ENCODE data around the gene ZBTB18. TPM values are rescaled to one million over a fixed set of nuclear protein-coding genes. Genes with fewer than 3 reads are reported as not detected.

The ZBTB18 gene
- total RNA-seq, 2 experiments from 2014 or later: 9.9 to 18.9 TPM

- no peak for TF ChIP-seq EZH2phosphoT487 (IDR thresholded peaks at IDR 0.05; ENCODE audit: borderline replicate concordance, low read depth, low read length)
- TF ChIP-seq CTCF (conservative IDR thresholded peaks at IDR 0.05; ENCODE audit: low read length): no peak
- H3K4me2 ChIP-seq (ENCODE audit: low read length): no peak overlapping the region
- no peak for DNase-seq (ENCODE audit: low spot score)
- H3K79me2 ChIP-seq (ENCODE audit: insufficient read depth, low read depth, low read length): no peaks in the 10 kb centered on the region
- H3K27ac ChIP-seq (ENCODE audit: low read depth, low read length, poor library complexity, severe bottlenecking): no peak overlapping the region
- intact Hi-C loops (cut with micrococcal nuclease; ENCODE audit: unreplicated experiment): no loop called here
- H3K36me3 ChIP-seq (ENCODE audit: insufficient read depth, low read length): no peaks in the 10 kb centered on the region
- H3K9me3 ChIP-seq (ENCODE audit: low read length): no peaks in the 10 kb centered on the region
- H3K9me2 ChIP-seq (ENCODE audit: insufficient read depth, low read length): no peaks in the 10 kb centered on the region
- no TSS peak for BruUV-seq (replicated peaks)
- H3K4me1 ChIP-seq (ENCODE audit: insufficient read depth, low read length, poor library complexity, severe bottlenecking): no peaks in the 10 kb centered on the region
- no peak overlapping the region for H3K4me3 ChIP-seq (ENCODE audit: low read depth, low read length, poor library complexity, severe bottlenecking)
- no peaks in the 10 kb centered on the region for H4K20me1 ChIP-seq (ENCODE audit: insufficient read depth, low read length)
- ChIA-PET CTCF (ENCODE audit: unreplicated experiment) (no interaction called here), POLR2A (no interaction called here)
- no peak overlapping the region for H2AFZ ChIP-seq (ENCODE audit: low read length)
Measured at GRCh38 chr1:244006381-244006901, 44.6 kb upstream of the ZBTB18 start.

DNA sequence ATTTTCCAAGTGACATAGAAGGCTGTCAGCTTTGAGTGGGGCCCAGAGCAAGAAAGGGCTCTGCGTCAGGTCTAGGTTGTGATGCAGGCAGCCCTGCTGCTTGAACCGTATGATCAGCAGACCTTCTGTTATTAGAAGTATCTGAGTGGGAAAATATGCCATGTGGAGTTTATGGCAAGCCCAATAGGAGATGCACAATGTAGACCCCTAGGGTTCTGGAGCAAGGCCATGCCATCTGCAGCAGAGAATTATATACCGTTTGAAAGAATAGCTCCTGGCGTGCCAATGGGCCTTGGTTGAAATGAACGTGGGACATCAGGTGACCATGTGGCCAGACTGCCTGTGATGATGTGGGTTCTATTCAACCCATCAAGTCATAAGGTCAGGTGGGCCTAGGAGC, 44.1 kb upstream of the ZBTB18 start:
- H3K4me2 ChIP-seq (ENCODE audit: low read length): no peak overlapping the region
- no peaks in the 10 kb centered on the region for H3K9me3 ChIP-seq (ENCODE audit: low read length)
- TF ChIP-seq CTCF (conservative IDR thresholded peaks at IDR 0.05; ENCODE audit: low read length) (no peak), EZH2phosphoT487 (IDR thresholded peaks at IDR 0.05; ENCODE audit: borderline replicate concordance, low read depth, low read length) (no peak)
- no peaks in the 10 kb centered on the region for H3K9me2 ChIP-seq (ENCODE audit: insufficient read depth, low read length)
- H3K4me3 ChIP-seq (ENCODE audit: low read depth, low read length, poor library complexity, severe bottlenecking): no peak overlapping the region
- no peak for DNase-seq (ENCODE audit: low spot score)
- ChIA-PET POLR2A (no interaction called here), CTCF (ENCODE audit: unreplicated experiment) (no interaction called here)
- H3K27ac ChIP-seq (ENCODE audit: low read depth, low read length, poor library complexity, severe bottlenecking): no peak overlapping the region
- H4K20me1 ChIP-seq (ENCODE audit: insufficient read depth, low read length): no peaks in the 10 kb centered on the region
- no peaks in the 10 kb centered on the region for H3K36me3 ChIP-seq (ENCODE audit: insufficient read depth, low read length)
- no peaks in the 10 kb centered on the region for H3K4me1 ChIP-seq (ENCODE audit: insufficient read depth, low read length, poor library complexity, severe bottlenecking)
- H3K79me2 ChIP-seq (ENCODE audit: insufficient read depth, low read depth, low read length): no peaks in the 10 kb centered on the region
- BruUV-seq (replicated peaks): no TSS peak
- H2AFZ ChIP-seq (ENCODE audit: low read length): no peak overlapping the region
- intact Hi-C loops (cut with micrococcal nuclease; ENCODE audit: unreplicated experiment): no loop called here

DNA sequence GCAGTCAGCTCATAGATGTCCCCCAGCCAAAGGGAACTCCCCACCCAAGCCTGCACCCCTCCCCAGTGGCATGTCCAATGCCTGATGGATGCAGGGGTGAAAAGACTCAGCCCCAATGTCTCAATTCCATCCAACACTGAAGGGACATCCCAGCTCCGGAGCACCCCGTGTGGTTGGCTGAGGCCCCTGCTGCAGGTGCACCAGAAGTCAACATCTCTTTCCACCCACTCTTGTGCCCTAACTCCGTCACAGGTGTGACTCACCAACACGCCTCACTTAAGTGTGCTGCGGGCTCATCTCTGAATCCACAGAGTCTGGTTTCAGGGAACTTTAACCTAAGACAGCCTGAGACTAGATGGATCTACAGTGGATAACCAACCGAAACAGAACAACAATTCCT, 40.9 kb upstream of the ZBTB18 start:
- intact Hi-C loops (cut with micrococcal nuclease; ENCODE audit: unreplicated experiment): no loop called here
- H3K4me1 ChIP-seq (ENCODE audit: insufficient read depth, low read length, poor library complexity, severe bottlenecking): no peaks in the 10 kb centered on the region
- no peak overlapping the region for H3K27ac ChIP-seq (ENCODE audit: low read depth, low read length, poor library complexity, severe bottlenecking)
- H3K4me3 ChIP-seq (ENCODE audit: low read depth, low read length, poor library complexity, severe bottlenecking): no peak overlapping the region
- TF ChIP-seq EZH2phosphoT487 (IDR thresholded peaks at IDR 0.05; ENCODE audit: borderline replicate concordance, low read depth, low read length): no peak
- TF ChIP-seq CTCF (conservative IDR thresholded peaks at IDR 0.05; ENCODE audit: low read length): no peak
- H3K4me2 ChIP-seq (ENCODE audit: low read length): no peak overlapping the region
- no peaks in the 10 kb centered on the region for H3K79me2 ChIP-seq (ENCODE audit: insufficient read depth, low read depth, low read length)
- no peaks in the 10 kb centered on the region for H3K36me3 ChIP-seq (ENCODE audit: insufficient read depth, low read length)
- no peaks in the 10 kb centered on the region for H3K9me3 ChIP-seq (ENCODE audit: low read length)
- POLR2A ChIA-PET: no interaction called here
- no peak for DNase-seq (ENCODE audit: low spot score)
- H4K20me1 ChIP-seq (ENCODE audit: insufficient read depth, low read length): no peaks in the 10 kb centered on the region
- no TSS peak for BruUV-seq (replicated peaks)
- H3K9me2 ChIP-seq (ENCODE audit: insufficient read depth, low read length): no peaks in the 10 kb centered on the region
- H2AFZ ChIP-seq (ENCODE audit: low read length): no peak overlapping the region
- CTCF ChIA-PET (ENCODE audit: unreplicated experiment): no interaction called here
